ENCODE measurements around the gene CRTC3.
A peak's percentile ranks its signal among the peaks of the same experiment; 100 is the strongest.
"Not testable (repeated sequence)": the region's sequence is repeated elsewhere in the genome, so short reads cannot be mapped to it uniquely, and the experiment has no call there.

Gene CRTC3

DNA sequence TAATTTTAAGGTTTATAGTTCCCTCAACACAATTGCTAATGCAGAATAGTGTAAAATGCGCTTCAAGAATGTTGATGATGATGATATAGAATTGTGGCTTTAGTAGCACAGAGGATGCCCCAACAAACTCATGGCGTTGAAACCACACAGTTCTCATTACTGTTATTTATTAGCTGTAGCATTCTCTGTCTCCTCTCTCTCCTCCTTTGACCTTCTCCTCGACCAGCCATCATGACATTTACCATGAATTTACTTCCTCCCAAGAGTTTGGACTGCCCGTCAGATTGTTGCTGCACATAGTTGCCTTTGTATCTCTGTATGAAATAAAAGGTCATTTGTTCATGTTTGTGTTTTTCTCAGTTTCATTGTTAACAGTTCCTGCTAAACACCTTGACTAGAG is 27.8 kb upstream of the CRTC3 start:
- Mint-ChIP-seq H3K27ac (peak overlapping the region; percentile 4), H3K4me1 (ENCODE audit: low read depth) (no peaks in the 10 kb centered on the region), H3K36me3 (peaks cover 5% of the 10 kb centered on the region)

DNA sequence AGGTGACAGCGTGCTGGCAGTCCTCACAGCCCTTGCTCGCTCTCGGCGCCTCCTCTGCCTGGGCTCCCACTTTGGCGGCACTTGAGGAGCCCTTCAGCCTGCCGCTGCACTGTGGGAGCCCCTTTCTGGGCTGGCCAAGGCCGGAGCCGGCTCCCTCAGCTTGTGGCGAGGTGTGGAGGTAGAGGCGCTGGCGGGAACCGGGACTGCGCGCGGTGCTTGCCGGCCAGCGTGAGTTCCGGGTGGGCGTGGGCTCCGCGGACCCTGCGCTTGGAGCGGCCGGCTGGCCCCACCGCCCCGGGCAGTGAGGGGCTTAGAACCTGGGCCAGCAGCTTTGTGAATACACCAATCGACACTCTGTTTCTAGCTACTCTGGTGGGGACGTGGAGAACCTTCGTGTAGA is 18.9 kb upstream of the CRTC3 start:
- H3K4me1 Mint-ChIP-seq (ENCODE audit: low read depth), result peaks cover 29% of the 10 kb centered on the region
- H3K9me3 Mint-ChIP-seq (ENCODE audit: low read depth); H3K36me3 Mint-ChIP-seq; H3K27ac Mint-ChIP-seq; H3K27me3 Mint-ChIP-seq: not testable (repeated sequence)
- H3K4me3 Mint-ChIP-seq, result peak overlapping the region; percentile 85

More for the DNA sequence above, 27.8 kb upstream of the CRTC3 start:
- Mint-ChIP-seq H3K9me3 (ENCODE audit: low read depth) (no peaks in the 10 kb centered on the region), H3K27me3 (no peaks in the 10 kb centered on the region), H3K4me3 (no peak overlapping the region)

DNA sequence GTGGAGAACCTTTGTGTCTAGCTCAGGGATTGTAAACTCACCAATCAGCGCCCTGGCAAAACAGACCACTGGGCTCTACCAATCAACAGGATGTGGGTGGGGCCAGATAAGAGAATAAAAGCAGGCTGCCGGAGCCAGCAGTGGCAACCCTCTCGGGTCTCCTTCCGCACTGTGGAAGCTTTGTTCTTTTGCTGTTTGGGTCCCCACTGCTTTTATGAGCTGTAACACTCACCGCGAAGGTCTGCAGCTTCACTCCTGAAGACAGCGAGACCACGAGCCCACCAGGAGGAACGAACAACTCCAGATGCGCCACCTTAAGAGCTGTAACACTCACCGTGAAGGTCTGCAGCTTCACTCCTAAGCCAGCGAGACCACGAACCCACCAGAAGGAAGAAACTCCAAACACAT is 18.5 kb upstream of the CRTC3 start:
- not testable (repeated sequence) for H3K27me3 Mint-ChIP-seq; H3K36me3 Mint-ChIP-seq; H3K9me3 Mint-ChIP-seq (ENCODE audit: low read depth)
- Mint-ChIP-seq H3K4me3 (peak overlapping the region; percentile 85), H3K27ac (peak overlapping the region; percentile 56), H3K4me1 (ENCODE audit: low read depth) (peaks cover 29% of the 10 kb centered on the region)

DNA sequence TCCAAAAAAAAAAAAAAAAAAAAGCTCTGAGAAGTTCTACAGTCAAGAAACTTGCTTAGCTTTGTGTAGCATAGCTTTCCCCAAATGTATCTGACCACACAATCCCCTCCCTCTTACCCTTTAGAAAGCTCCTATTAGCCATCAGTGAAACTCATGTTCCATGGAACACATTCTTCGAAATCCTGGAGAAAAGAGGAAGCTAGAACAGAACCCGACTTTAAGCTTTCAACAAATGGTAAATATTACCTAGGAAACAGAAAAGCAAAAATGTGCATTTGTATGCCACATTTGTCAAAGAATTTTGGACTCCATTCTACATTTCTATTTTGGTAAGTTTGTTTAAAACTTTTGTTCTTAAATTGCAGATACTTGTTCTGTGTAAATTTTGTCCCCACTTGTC is 17.4 kb upstream of the CRTC3 start:
- Mint-ChIP-seq H3K27ac (no peak overlapping the region), H3K27me3 (no peaks in the 10 kb centered on the region), H3K4me3 (peak overlapping the region; percentile 17), H3K36me3 (peaks cover 2% of the 10 kb centered on the region), H3K4me1 (ENCODE audit: low read depth) (peaks cover 29% of the 10 kb centered on the region), H3K9me3 (ENCODE audit: low read depth) (peaks cover 5% of the 10 kb centered on the region)

DNA sequence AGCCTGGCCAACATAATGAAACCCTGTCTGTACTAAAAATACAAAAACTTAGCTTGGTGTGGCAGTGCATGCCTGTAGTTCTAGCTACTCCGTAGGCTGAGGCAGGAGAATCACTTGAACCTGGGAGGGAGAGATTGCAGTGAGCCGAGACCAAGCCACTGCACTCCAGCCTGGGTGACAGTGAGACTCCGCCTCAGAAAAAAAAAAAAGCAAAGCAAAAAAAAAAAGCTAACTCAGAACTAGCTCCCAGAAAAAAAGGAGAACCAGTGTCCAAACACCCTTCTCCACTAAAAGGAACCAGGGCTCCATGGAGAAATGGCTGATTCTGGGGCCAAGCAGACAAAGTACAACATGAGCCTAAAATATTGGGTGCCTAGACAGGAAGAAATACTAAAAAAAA is 16.7 kb upstream of the CRTC3 start:
- peaks cover 29% of the 10 kb centered on the region for H3K4me1 Mint-ChIP-seq (ENCODE audit: low read depth)
- H3K27me3 Mint-ChIP-seq, result no peaks in the 10 kb centered on the region
- no peak overlapping the region for H3K27ac Mint-ChIP-seq
- H3K9me3 Mint-ChIP-seq (ENCODE audit: low read depth), result peaks cover 5% of the 10 kb centered on the region
- peaks cover 2% of the 10 kb centered on the region for H3K36me3 Mint-ChIP-seq
- H3K4me3 Mint-ChIP-seq, result no peak overlapping the region

DNA sequence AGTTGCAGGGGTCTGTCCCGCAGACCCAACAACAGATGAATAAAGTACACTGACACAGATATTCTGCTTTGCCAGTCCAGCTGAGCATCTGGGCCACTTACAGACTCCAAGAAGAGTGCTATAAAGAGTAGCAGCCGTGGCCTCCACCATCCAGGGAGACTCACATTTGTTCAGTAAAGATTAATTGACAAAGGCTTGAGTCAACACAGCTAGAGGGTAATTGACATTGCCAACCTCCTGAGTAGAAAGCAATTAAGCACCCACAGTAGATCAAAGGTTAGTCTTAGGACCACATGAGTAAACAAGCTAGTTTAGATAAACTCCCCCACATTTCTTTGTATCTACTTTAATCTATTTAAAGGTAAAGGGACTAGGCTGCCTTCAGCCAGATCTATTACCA is 16.3 kb upstream of the CRTC3 start:
- Mint-ChIP-seq H3K4me3 (no peak overlapping the region), H3K27me3 (no peaks in the 10 kb centered on the region), H3K9me3 (ENCODE audit: low read depth) (peaks cover 5% of the 10 kb centered on the region), H3K4me1 (ENCODE audit: low read depth) (peaks cover 29% of the 10 kb centered on the region), H3K36me3 (peaks cover 2% of the 10 kb centered on the region), H3K27ac (no peak overlapping the region)

DNA sequence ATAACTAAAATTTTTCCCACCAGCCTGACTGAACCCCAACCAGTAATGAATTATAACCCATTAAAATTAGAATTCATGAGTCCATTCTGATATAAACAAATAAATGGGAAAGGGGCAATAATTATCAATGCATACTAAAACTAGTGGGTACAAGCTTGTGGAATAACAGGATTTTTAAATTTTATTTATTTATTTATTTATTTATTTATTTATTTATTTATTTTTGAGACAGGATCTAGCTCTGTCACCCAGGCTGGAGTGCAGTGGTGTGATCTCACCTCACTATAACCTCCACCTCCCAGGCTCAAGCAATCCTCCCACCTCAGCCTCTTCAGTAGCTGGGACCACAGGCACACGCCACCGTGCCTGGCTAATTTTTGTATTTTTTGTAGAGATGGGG is 15.8 kb upstream of the CRTC3 start:
- H3K27me3 Mint-ChIP-seq; H3K36me3 Mint-ChIP-seq; H3K4me3 Mint-ChIP-seq; H3K27ac Mint-ChIP-seq; H3K9me3 Mint-ChIP-seq (ENCODE audit: low read depth): not testable (repeated sequence)
- H3K4me1 Mint-ChIP-seq (ENCODE audit: low read depth), result peaks cover 29% of the 10 kb centered on the region

DNA sequence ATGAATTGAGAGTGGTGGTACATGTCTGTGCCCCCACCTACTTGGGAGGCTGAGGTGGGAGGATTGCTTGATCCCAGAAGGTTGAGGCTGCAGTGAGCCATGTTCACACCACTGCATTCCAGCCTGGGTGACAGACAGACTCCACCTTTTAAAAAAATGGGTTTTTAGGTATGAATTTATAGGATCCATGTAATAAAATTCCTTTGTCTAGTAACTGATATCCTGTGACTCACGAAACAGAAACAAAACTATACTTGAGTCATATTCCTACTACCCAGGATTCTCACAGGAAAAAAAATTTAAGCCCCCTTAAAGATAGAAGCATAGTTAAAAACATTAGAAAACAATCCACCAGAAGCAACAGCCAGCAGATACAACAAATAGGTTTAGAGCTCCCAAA is 10.0 kb upstream of the CRTC3 start:
- H3K4me1 Mint-ChIP-seq (ENCODE audit: low read depth), result peaks cover 5% of the 10 kb centered on the region
- no peaks in the 10 kb centered on the region for H3K9me3 Mint-ChIP-seq (ENCODE audit: low read depth)
- H3K4me3 Mint-ChIP-seq, result no peak overlapping the region
- H3K36me3 Mint-ChIP-seq, result no peaks in the 10 kb centered on the region
- H3K27me3 Mint-ChIP-seq, result no peaks in the 10 kb centered on the region
- H3K27ac Mint-ChIP-seq, result no peak overlapping the region

DNA sequence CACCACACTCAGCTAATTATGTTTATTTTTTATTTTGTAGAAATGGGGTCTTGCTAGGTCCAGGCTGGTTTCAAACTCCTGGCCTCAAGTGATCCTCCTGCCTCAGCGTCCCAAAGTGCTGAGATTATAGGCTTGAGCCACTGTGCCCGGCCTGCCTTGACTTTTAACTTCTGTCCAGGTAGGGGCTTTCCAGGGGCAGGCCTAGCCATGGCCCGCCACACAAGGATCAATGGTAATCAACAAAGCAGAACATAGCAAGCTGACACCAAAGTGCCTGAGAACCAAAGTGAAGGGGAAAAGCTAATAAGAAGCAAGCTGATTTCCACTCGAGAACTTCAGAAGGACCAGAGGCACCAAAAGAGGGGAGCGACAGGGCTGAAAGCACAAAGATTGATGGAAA is 9.4 kb upstream of the CRTC3 start:
- Mint-ChIP-seq H3K9me3 (ENCODE audit: low read depth) (no peaks in the 10 kb centered on the region), H3K4me3 (no peak overlapping the region), H3K4me1 (ENCODE audit: low read depth) (peaks cover 2% of the 10 kb centered on the region), H3K27ac (no peak overlapping the region), H3K27me3 (no peaks in the 10 kb centered on the region), H3K36me3 (no peaks in the 10 kb centered on the region)

DNA sequence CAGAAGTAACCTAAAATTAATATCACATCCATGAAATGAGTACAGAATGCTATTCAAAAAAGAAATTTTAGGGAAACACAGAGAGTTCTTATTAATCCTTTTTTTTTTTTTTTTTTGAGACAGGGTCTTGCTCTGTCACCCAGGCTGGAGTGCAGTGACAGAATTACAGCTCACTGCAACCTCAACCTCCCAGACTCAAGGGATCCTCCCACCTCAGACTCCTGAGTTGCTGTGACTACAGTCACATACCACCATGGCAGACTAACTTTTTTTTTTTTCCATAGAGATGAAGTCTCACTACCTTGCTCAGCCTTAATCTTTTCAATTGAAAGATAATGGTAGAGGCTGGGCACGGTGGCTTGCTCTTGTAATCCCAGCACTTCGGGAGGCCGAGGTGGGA is 6.3 kb upstream of the CRTC3 start:
- Mint-ChIP-seq H3K27me3 (no peaks in the 10 kb centered on the region), H3K4me1 (ENCODE audit: low read depth) (peaks cover 3% of the 10 kb centered on the region), H3K4me3 (no peak overlapping the region), H3K27ac (no peak overlapping the region), H3K9me3 (ENCODE audit: low read depth) (no peaks in the 10 kb centered on the region), H3K36me3 (no peaks in the 10 kb centered on the region)

DNA sequence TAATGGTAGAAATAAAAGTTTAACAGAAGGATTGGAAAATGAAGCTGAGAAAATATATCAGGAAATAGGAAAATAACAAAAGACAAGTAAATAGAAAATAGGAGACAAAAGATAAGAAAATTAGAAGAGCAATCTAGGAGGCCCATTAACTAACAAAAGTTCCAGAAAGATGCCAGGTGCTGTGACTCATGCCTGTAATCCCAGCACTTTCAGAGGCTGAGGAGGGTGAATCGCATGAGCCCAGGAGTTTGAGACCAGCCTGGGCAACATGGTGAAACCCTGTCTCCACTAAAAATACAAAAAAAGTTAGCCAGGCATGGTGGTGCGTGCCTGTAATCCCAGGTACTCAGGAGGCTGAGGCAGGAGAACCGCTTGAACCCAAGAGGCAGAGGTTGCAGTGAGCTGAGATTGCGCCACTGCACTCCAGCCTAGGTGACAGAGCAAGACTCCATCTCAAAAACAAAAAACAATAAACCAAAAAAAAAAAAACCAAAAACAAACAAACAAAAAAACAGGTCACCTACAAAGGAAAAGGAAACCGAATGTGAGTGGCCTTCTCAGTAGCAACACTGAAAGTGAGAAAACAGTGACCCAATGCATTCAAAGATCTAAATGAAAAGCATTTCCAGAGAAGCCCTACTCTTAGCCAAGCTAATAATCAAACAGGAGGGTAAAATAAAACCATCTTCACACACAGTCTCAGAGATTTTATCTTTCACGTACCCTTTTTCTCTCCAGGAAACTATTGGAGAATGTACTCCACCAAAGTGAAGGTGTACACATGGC is 5.5 kb upstream of the CRTC3 start:
- H3K4me1 Mint-ChIP-seq (ENCODE audit: low read depth); H3K36me3 Mint-ChIP-seq; H3K9me3 Mint-ChIP-seq (ENCODE audit: low read depth); H3K4me3 Mint-ChIP-seq; H3K27ac Mint-ChIP-seq; H3K27me3 Mint-ChIP-seq: not testable (repeated sequence)

DNA sequence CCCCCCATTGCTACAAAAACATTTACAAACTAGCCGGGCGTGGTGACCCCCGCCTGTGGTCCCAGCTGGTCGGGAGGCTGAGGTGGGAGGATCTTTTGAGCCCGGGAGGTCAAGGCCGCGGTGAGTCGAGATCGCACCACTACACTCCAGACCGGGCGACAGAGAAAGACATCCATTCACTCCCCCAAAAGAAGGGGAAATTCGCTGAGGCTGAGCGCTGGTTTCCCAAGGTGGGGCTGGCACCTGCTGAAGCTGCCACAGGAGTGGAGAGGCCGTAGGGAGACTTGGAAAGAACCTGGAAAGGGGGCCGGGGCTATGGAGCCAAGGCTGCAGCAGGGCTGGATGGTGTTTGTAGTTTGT is 732 bp upstream of the CRTC3 start:
- Mint-ChIP-seq H3K4me1 (ENCODE audit: low read depth) (peaks cover 34% of the 10 kb centered on the region), H3K36me3 (no peaks in the 10 kb centered on the region), H3K9me3 (ENCODE audit: low read depth) (no peaks in the 10 kb centered on the region), H3K27me3 (no peaks in the 10 kb centered on the region), H3K27ac (peak overlapping the region; percentile 90), H3K4me3 (peak overlapping the region; percentile 86)

DNA sequence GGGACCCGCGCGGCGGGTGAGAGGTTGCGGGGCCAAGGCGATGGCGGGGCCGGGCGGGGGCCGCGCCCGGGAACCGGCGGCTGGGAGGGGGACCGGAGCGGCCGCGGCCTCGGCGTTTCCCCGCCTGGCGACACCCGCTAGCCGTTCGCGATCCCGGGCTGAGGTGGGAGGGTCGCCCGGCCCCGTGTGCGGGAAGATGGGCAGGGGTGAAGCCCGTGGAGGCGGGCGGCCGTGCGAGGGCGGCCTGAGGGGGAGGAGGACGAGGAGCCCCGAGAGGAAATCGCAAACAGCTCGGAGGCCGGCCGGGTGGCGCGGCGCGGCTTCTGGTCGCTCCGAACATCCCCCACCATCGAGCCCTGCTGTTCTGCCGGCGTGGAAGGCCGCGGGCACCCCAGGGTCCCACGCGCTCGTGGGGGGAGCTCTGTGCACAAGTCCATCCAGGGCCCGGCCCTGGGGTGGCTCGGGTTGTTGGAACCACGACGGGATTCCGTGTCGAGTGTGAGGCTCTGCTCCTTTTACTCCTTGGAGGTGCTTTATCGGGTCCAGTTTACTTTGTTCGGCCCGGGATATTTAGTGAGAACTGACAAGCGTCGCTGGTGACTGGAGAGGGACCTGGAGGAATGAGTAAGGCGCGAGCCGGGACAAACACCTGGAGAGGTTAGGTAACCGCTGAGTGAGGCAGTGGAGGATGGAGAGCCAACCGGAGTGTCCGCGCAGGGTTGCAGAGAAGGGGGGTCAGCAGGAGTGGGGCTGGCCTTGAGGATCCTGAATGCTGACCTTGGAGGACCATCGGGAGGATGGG is 728 bp downstream of the CRTC3 start:
- Mint-ChIP-seq H3K4me3 (peak overlapping the region; percentile 95), H3K36me3 (no peaks in the 10 kb centered on the region), H3K27ac (peak overlapping the region; percentile 90), H3K27me3 (no peaks in the 10 kb centered on the region), H3K9me3 (ENCODE audit: low read depth) (no peaks in the 10 kb centered on the region), H3K4me1 (ENCODE audit: low read depth) (peaks cover 49% of the 10 kb centered on the region)

DNA sequence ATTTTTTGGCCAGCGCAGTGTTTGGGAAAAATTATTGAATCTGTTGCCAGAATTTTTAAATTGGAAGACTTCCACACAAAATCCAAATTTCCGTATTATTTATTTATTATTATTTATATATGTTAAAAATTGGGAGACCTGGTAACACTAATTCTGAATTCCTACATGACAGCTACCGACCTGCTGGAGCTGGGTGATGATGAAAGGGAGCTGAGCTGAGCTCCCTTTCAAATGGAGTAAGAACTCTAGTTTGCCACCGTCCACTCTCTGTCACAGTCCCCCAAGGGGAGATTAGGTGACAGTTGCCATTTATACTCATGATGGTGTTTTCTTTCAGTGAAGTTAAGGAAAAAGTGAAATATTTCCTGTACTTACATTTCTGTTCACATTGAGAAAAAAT is 1.4 kb downstream of the CRTC3 start:
- no peaks in the 10 kb centered on the region for H3K9me3 Mint-ChIP-seq (ENCODE audit: low read depth)
- H3K4me1 Mint-ChIP-seq (ENCODE audit: low read depth), result peaks cover 56% of the 10 kb centered on the region
- H3K4me3 Mint-ChIP-seq, result peak overlapping the region; percentile 95
- H3K27ac Mint-ChIP-seq, result peak overlapping the region; percentile 90
- no peaks in the 10 kb centered on the region for H3K36me3 Mint-ChIP-seq
- no peaks in the 10 kb centered on the region for H3K27me3 Mint-ChIP-seq

DNA sequence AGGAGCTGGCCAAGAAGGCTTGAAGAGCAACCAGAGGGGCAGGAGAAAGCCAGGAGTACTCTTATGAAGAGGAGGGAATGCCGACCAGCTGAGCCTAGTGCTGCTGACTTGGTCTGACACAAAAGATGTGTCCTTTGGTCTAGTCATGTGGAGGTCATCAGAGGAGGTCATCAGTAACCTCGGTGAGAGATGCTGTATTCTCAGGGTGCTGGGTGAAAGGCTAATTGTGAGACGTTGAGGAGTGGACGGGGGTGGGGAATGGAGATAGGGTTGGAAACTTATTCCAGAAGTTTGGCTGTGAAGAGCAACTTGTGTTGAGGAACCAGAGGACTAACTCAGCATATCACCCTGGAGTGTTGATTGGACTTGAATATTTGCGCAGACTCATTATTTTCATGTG is 5.5 kb downstream of the CRTC3 start:
- H3K27me3 Mint-ChIP-seq, result no peaks in the 10 kb centered on the region
- peaks cover 11% of the 10 kb centered on the region for H3K36me3 Mint-ChIP-seq
- no peaks in the 10 kb centered on the region for H3K9me3 Mint-ChIP-seq (ENCODE audit: low read depth)
- no peak overlapping the region for H3K4me3 Mint-ChIP-seq
- peaks cover 89% of the 10 kb centered on the region for H3K4me1 Mint-ChIP-seq (ENCODE audit: low read depth)
- H3K27ac Mint-ChIP-seq, result peak overlapping the region; percentile 76

DNA sequence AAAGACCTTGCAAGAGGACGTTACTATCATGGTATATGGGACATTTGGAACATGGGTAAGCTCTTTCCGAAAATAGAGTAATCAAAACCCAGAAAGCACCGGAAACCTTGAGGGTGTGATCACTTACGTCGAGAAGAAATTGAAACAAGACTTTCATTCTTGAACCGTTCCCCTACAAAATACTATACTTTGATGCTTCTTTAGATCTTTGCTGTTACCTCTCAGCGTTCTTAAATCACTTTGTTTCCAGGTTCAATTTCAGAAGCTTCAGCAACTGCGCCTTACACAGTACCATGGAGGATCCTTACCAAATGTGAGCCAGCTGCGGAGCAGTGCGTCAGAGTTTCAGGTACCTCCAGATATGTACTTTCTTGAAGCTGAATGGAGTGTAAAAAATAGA is 10.1 kb downstream of the CRTC3 start:
- Mint-ChIP-seq H3K27ac (peak overlapping the region; percentile 94), H3K36me3 (peaks cover 13% of the 10 kb centered on the region), H3K9me3 (ENCODE audit: low read depth) (no peaks in the 10 kb centered on the region), H3K4me1 (ENCODE audit: low read depth) (peaks cover 80% of the 10 kb centered on the region), H3K4me3 (peak overlapping the region; percentile 79), H3K27me3 (no peaks in the 10 kb centered on the region)

Data from activated naive CD8-positive, alpha-beta T cell (primary cell).